Esophagus (tissue), 2 donors: ENCODE measurements around the gene TIMM13. TPM values are rescaled to one million over a fixed set of nuclear protein-coding genes. Genes with fewer than 3 reads are reported as not detected.

Experiments used
- H3K27ac ChIP-seq, 2 donors: one replicate each; pipeline ENCODE4 v1.5.1; 2013; ENCODE audit warnings: low read depth in 2 of 2, mild to moderate bottlenecking in 2 of 2, inconsistent platforms in 1 of 2, low read length in 1 of 2, moderate library complexity in 1 of 2
- H3K27me3 ChIP-seq, 2 donors: one replicate each; pipeline ENCODE4 v1.6.1; 2013; ENCODE audit warnings: low read length in 2 of 2, control low read depth in 1 of 2, mild to moderate bottlenecking in 1 of 2; ENCODE audit not compliant: insufficient read depth in 2 of 2, control insufficient read depth in 1 of 2
- H3K36me3 ChIP-seq, 2 donors: one replicate each; pipeline ENCODE4 v1.6.1; 2013; ENCODE audit warnings: low read length in 1 of 2; ENCODE audit not compliant: control insufficient read depth in 2 of 2, insufficient read depth in 2 of 2
- H3K4me1 ChIP-seq, 2 donors: one replicate each; pipeline ENCODE4 v1.6.1; 2013; ENCODE audit warnings: low read length in 1 of 2; ENCODE audit not compliant: control insufficient read depth in 2 of 2, insufficient read depth in 2 of 2
- H3K4me3 ChIP-seq, 2 donors: one replicate each; pipeline ENCODE4 v1.5.1; 2013; ENCODE audit warnings: low read length in 2 of 2, mild to moderate bottlenecking in 2 of 2, low read depth in 1 of 2, moderate library complexity in 1 of 2
- H3K9me3 ChIP-seq, 2 donors: one replicate each; pipeline ENCODE4 v1.6.1; 2013; ENCODE audit warnings: mild to moderate bottlenecking in 2 of 2, low read depth in 1 of 2, low read length in 1 of 2, moderate library complexity in 1 of 2; ENCODE audit not compliant: control insufficient read depth in 2 of 2, insufficient read depth in 1 of 2
- WGBS, 2 donors: extraction: QIAGEN DNeasy Blood & Tissue Kit; methylation state at CpG; one replicate each; pipeline ENCODE4 v1.1.7; 2013; 5-methylcytosine and 5-hydroxymethylcytosine counted together
- polyA plus RNA-seq, 2 donors: library from polyadenylated mRNA; stranded (reverse); fragments of 200-250 nt; gene quantifications; one replicate each; pipeline ENCODE4 v1.2.3, GENCODE V29; 2013
- donor health status: healthy with polysubstance abuse.
- donor health status: Bipolar disorder and iron deficiency.

Gene TIMM13
- polyA plus RNA-seq, 2 donors = 52.0 to 86.8 TPM

DNA sequence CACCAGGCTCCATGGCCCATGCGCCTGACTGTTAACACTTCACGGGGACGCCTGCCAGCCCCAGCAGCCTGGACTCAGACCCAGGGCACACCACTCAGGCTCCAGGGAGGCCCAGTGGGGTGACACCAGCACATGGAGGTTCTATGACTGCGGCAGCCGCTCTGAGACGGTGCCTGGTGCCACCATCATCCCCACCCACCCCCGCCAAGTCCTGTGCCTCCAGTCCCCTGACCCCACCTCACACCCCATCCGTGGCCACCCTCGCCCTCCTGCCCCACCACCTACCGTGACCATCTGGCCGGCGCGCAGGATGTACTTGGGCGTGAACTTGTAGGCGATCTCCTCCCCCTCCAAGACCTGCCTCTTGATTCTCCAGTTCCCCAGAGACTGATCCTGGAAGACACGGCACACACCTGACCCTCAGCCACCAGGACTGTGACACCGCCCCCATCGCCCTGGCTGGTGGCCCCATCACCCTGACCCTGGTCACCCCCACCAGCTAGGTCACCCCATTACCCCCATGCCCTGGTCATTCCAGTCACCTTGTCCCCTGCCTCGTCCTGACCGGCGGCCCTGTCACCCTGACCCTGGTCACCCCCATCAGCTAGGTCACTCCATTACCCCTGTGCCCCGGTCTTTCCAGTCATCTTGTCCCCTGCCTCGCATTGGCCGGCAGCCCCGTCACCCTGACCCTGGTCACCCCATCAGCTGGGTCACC is 4.9 kb upstream of the TIMM13 start:
- H3K36me3 ChIP-seq = peaks cover 3 to 37% of the 10 kb centered on the region in 2 donors
- no peaks in the 10 kb centered on the region for H3K9me3 ChIP-seq
- peaks cover 0 to 8% of the 10 kb centered on the region in 2 donors for H3K4me1 ChIP-seq
- no peak overlapping the region for H3K4me3 ChIP-seq
- H3K27me3 ChIP-seq = no peaks in the 10 kb centered on the region
- WGBS, 2 donors = 96 to 98% methylated on average over 24 to 25 of the region's 25 CpGs
- H3K27ac ChIP-seq = no peak overlapping the region

- Histone ChIP-seq H3K36me3 (peaks cover 0 to 33% of the 10 kb centered on the region in 2 donors), H3K4me3 (no peak overlapping the region), H3K27me3 (no peaks in the 10 kb centered on the region), H3K27ac (no peak overlapping the region), H3K9me3 (no peaks in the 10 kb centered on the region), H3K4me1 (peaks cover 1 to 12% of the 10 kb centered on the region in 2 donors)
- WGBS, 2 donors = 93 to 94% methylated on average over 37 of the region's 37 CpGs
Observed at GRCh38 chr19:2431318-2432055, 4.1 kb upstream of the TIMM13 start.

GRCh38 chr19:2429917-2430535 is 2.6 kb upstream of the TIMM13 start:
- Histone ChIP-seq H3K4me1 (peaks cover 10 to 21% of the 10 kb centered on the region in 2 donors), H3K27me3 (no peaks in the 10 kb centered on the region), H3K9me3 (no peaks in the 10 kb centered on the region), H3K4me3 (no peak overlapping the region), H3K27ac (no peak overlapping the region), H3K36me3 (peaks cover 0 to 41% of the 10 kb centered on the region in 2 donors)
- 81 to 91% methylated on average over 25 of the region's 25 CpGs for WGBS, 2 donors

- H3K36me3 ChIP-seq = peaks cover 0 to 35% of the 10 kb centered on the region in 2 donors
- 73 to 78% methylated on average over 37 of the region's 37 CpGs for WGBS, 2 donors
Observed at GRCh38 chr19:2428756-2429711, 1.6 kb upstream of the TIMM13 start.

DNA sequence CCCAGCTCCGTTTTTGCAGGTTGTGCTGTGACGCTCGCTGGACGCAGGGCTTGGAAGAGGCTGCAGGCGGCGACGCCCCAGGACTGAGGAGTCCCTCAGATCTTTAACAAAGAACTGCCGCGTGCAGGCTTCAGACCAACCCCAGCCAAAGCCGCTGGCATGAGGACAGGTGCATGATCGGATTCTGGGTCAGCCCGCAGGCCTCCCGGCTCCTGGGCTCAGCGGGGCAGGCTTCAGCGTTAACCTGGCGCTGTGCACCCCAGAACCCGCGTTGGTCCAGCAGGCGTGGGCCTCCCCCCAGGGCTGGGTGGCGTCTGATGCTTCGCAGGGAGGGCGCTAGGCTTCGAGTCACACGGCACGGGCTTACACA is 920 bp upstream of the TIMM13 start:
- no peaks in the 10 kb centered on the region for H3K9me3 ChIP-seq
- H3K4me1 ChIP-seq = peaks cover 10 to 21% of the 10 kb centered on the region in 2 donors
- peaks cover 0 to 32% of the 10 kb centered on the region in 2 donors for H3K36me3 ChIP-seq
- peak overlapping the region; percentile 95 to 99 for H3K27ac ChIP-seq
- peak overlapping the region; percentile 7 to 90 for H3K4me3 ChIP-seq
- no peaks in the 10 kb centered on the region for H3K27me3 ChIP-seq
- WGBS, 2 donors = 17 to 30% methylated on average over 25 of the region's 25 CpGs

More at GRCh38 chr19:2428756-2429711, 1.6 kb upstream of the TIMM13 start:
- H3K4me3 ChIP-seq = peak overlapping the region in 1 of 2 donors; percentile 7
- H3K4me1 ChIP-seq = peaks cover 10 to 21% of the 10 kb centered on the region in 2 donors
- H3K9me3 ChIP-seq = no peaks in the 10 kb centered on the region
- peak overlapping the region; percentile 95 to 99 for H3K27ac ChIP-seq
- H3K27me3 ChIP-seq = no peaks in the 10 kb centered on the region

- no peaks in the 10 kb centered on the region for H3K9me3 ChIP-seq
- 3 to 4% methylated on average over 63 to 66 of the region's 66 CpGs for WGBS, 2 donors
- H3K27ac ChIP-seq = peak overlapping the region; percentile 73 to 95
- H3K36me3 ChIP-seq = peaks cover 0 to 29% of the 10 kb centered on the region in 2 donors
- H3K4me3 ChIP-seq = peak overlapping the region; percentile 90 to 91
- H3K27me3 ChIP-seq = no peaks in the 10 kb centered on the region
- peaks cover 10 to 21% of the 10 kb centered on the region in 2 donors for H3K4me1 ChIP-seq
Observed at GRCh38 chr19:2426611-2427428, 566 bp downstream of the TIMM13 start.

GRCh38 chr19:2425622-2426581 is 1.5 kb downstream of the TIMM13 start:
- Histone ChIP-seq H3K9me3 (no peaks in the 10 kb centered on the region), H3K27ac (no peak overlapping the region), H3K27me3 (no peaks in the 10 kb centered on the region), H3K4me3 (peak overlapping the region; percentile 90 to 91), H3K36me3 (peaks cover 0 to 20% of the 10 kb centered on the region in 2 donors), H3K4me1 (peaks cover 10 to 21% of the 10 kb centered on the region in 2 donors)
- 69% methylated on average over 29 of the region's 29 CpGs for WGBS, 2 donors
